Smooth muscle cell (in vitro differentiated cells): ENCODE results near the gene CLIC5. TPM values are rescaled to one million over a fixed set of nuclear protein-coding genes. Genes with fewer than 3 reads are reported as not detected.

Experiments used
- DNase-seq: peaks from one replicate; lab custom pipeline; 2025; ENCODE audit not compliant: unreplicated experiment; lab: John Stamatoyannopoulos, UW
- H2AFZ ChIP-seq: fragments of 200-600 bp; sonication (generic); 2 replicates; pipeline ENCODE4 v1.6.0; 2016; ENCODE audit warnings: antibody characterized with exemption, low read depth, mild to moderate bottlenecking
- H3F3A ChIP-seq: fragments of 200-600 bp; sonication (generic); 2 replicates; pipeline ENCODE4 v1.6.0; 2017; ENCODE audit warnings: antibody characterized with exemption, low read depth
- H3K27ac ChIP-seq: fragments of 200-600 bp; sonication (generic); 2 replicates; pipeline ENCODE4 v1.5.1; 2016; ENCODE audit warnings: low read depth, mild to moderate bottlenecking
- H3K27me3 ChIP-seq: fragments of 200-600 bp; sonication (generic); 2 replicates; pipeline ENCODE4 v1.6.1; 2016; ENCODE audit warnings: low read depth, mild to moderate bottlenecking
- H3K36me3 ChIP-seq: fragments of 200-600 bp; sonication (generic); 2 replicates; pipeline ENCODE4 v1.5.1; 2016; ENCODE audit warnings: low read depth
- H3K4me1 ChIP-seq: fragments of 200-600 bp; sonication (generic); 2 replicates; pipeline ENCODE4 v1.5.1; 2016; ENCODE audit warnings: low read depth
- H3K4me2 ChIP-seq: fragments of 200-600 bp; sonication (generic); 2 replicates; pipeline ENCODE4 v1.6.0; 2016; ENCODE audit warnings: mild to moderate bottlenecking
- H3K4me3 ChIP-seq: fragments of 200-600 bp; sonication (generic); 2 replicates; pipeline ENCODE4 v1.5.1; 2016; ENCODE audit warnings: mild to moderate bottlenecking
- H3K79me2 ChIP-seq: fragments of 200-600 bp; sonication (generic); 2 replicates; pipeline ENCODE4 v1.6.0; 2016; ENCODE audit warnings: low read depth, mild to moderate bottlenecking
- H3K9ac ChIP-seq: fragments of 200-600 bp; sonication (generic); 2 replicates; pipeline ENCODE4 v1.6.0; 2016; ENCODE audit warnings: low read depth
- H3K9me3 ChIP-seq: fragments of 200-600 bp; sonication (generic); replicated peaks from 2 replicates; pipeline ENCODE4 v1.5.1; 2016; ENCODE audit warnings: low read depth
- H4K20me1 ChIP-seq: fragments of 200-600 bp; sonication (generic); 2 replicates; pipeline ENCODE4 v1.6.0; 2016; ENCODE audit warnings: low read depth
- CTCF ChIP-seq: fragments of 200-600 bp; sonication (generic); IDR thresholded peaks from 2 replicates; pipeline ENCODE4 v1.5.1; 2017; ENCODE audit warnings: borderline replicate concordance, mild to moderate bottlenecking, antibody characterized with exemption; ENCODE audit not compliant: insufficient read depth, poor library complexity, severe bottlenecking
- WGBS: methylation state at CpG from one replicate; pipeline ENCODE4 v1.1.7; 2016; ENCODE audit warnings: low lambda C conversion rate; 5-methylcytosine and 5-hydroxymethylcytosine counted together
- polyA plus RNA-seq: library from polyadenylated mRNA; unstranded; fragments of >200 nt; fragmentation: Nextera tagmentation; extraction: Ambion mirVana; gene quantifications from 2 replicates; pipeline ENCODE4 v1.2.1, GENCODE V29; 2016
- total RNA-seq: library from RNA; depleted of rRNA; stranded (reverse); fragments of >200 nt; gene quantifications from 2 replicates; pipeline ENCODE4 v1.2.3, GENCODE V29; 2014

Gene CLIC5
- total and polyA plus RNA-seq, 2 experiments from 2014 or later: 0.97 to 4.4 TPM

GRCh38 chr6:45965792-45966191 lies 49.9 kb downstream of the CLIC5 start:
- WGBS: 36% methylated on average over 1 of the region's 1 CpG
- Histone ChIP-seq H3K4me2 (peak overlapping the region; percentile 41), H2AFZ (no peak overlapping the region), H3K4me1 (peaks cover 8% of the 10 kb centered on the region), H3K4me3 (no peak overlapping the region), H3K79me2 (no peaks in the 10 kb centered on the region), H3K9me3 (no peaks in the 10 kb centered on the region), H3K27me3 (no peaks in the 10 kb centered on the region), H3K9ac (no peak overlapping the region), H3K36me3 (no peaks in the 10 kb centered on the region), H3F3A (peaks cover 4% of the 10 kb centered on the region), H4K20me1 (no peaks in the 10 kb centered on the region), H3K27ac (peak overlapping the region; percentile 23)
- no peak for TF ChIP-seq CTCF
- no peak for DNase-seq

- no peak overlapping the region for H3K4me2 ChIP-seq
- peaks cover 8% of the 10 kb centered on the region for H3K4me1 ChIP-seq
- H3K27ac ChIP-seq: no peak overlapping the region
- H3K27me3 ChIP-seq: no peaks in the 10 kb centered on the region
- WGBS: 92% methylated on average over 1 of the region's 1 CpG
- H3K36me3 ChIP-seq: no peaks in the 10 kb centered on the region
- no peak for TF ChIP-seq CTCF
- H4K20me1 ChIP-seq: no peaks in the 10 kb centered on the region
- H2AFZ ChIP-seq: no peak overlapping the region
- peaks cover 4% of the 10 kb centered on the region for H3F3A ChIP-seq
- no peaks in the 10 kb centered on the region for H3K9me3 ChIP-seq
- no peak overlapping the region for H3K4me3 ChIP-seq
- no peak for DNase-seq
- H3K79me2 ChIP-seq: no peaks in the 10 kb centered on the region
- no peak overlapping the region for H3K9ac ChIP-seq
These were observed 50.7 kb downstream of the CLIC5 start for GRCh38 chr6:45965007-45965406.

- Histone ChIP-seq H3K27me3 (no peaks in the 10 kb centered on the region), H3K9me3 (no peaks in the 10 kb centered on the region), H3K4me3 (no peak overlapping the region), H3K79me2 (no peaks in the 10 kb centered on the region), H3K27ac (no peak overlapping the region), H3K9ac (no peak overlapping the region), H4K20me1 (no peaks in the 10 kb centered on the region), H3K36me3 (no peaks in the 10 kb centered on the region), H3K4me2 (no peak overlapping the region), H3K4me1 (peaks cover 8% of the 10 kb centered on the region), H3F3A (peaks cover 4% of the 10 kb centered on the region), H2AFZ (no peak overlapping the region)
- no peak for DNase-seq
- no peak for TF ChIP-seq CTCF
- WGBS: 84% methylated on average over 2 of the region's 2 CpGs
These were observed 51.4 kb downstream of the CLIC5 start for GRCh38 chr6:45964300-45964699.

GRCh38 chr6:45963896-45964295 lies 51.8 kb downstream of the CLIC5 start:
- no peak overlapping the region for H3K4me3 ChIP-seq
- H2AFZ ChIP-seq: no peak overlapping the region
- no peak overlapping the region for H3K27ac ChIP-seq

More at GRCh38 chr6:45963896-45964295, 51.8 kb downstream of the CLIC5 start:
- H3F3A ChIP-seq: peaks cover 4% of the 10 kb centered on the region
- no peaks in the 10 kb centered on the region for H3K27me3 ChIP-seq
- no peaks in the 10 kb centered on the region for H3K79me2 ChIP-seq
- no peak overlapping the region for H3K9ac ChIP-seq
- no peak for DNase-seq
- H3K9me3 ChIP-seq: no peaks in the 10 kb centered on the region
- no peaks in the 10 kb centered on the region for H4K20me1 ChIP-seq
- TF ChIP-seq CTCF: no peak
- H3K36me3 ChIP-seq: no peaks in the 10 kb centered on the region
- no peak overlapping the region for H3K4me2 ChIP-seq
- peaks cover 8% of the 10 kb centered on the region for H3K4me1 ChIP-seq
